IMR-90 (cell line): ENCODE data around the gene NUAK1. TPM values are rescaled to one million over a fixed set of nuclear protein-coding genes. Genes with fewer than 3 reads are reported as not detected.

Experiments used
- ATAC-seq: fragments of 200-7000 bp; cut with Tn5 transposase; 2 replicates; pipeline ENCODE4 v1.9.1; 2020; ENCODE audit warnings: low read depth, mild to moderate bottlenecking, moderate library complexity
- BruUV-seq: library from RNA; stranded (reverse); fragments of 400-500 nt; replicated peaks from 2 replicates; lab custom pipeline; 2021; lab: Mats Ljungman, UMichigan
- CTCF ChIA-PET: fragments of 300-600 bp; formaldehyde crosslinking; extraction: SDS; loops from one replicate; lab custom pipeline; 2021; ENCODE audit warnings: antibody characterized with exemption; lab: Yijun Ruan, JAX
- POLR2A ChIA-PET: fragments of 300-600 bp; sonication (Branson Sonifier 250); formaldehyde crosslinking; loops from one replicate; lab custom pipeline; 2022; ENCODE audit warnings: antibody characterized with exemption; ENCODE audit not compliant: unreplicated experiment; lab: Charles Lee
- DNase-seq: peaks from one replicate; pipeline ENCODE4 v3.0.0; 2013
- H2AFZ ChIP-seq: replicated peaks from 2 replicates; pipeline ENCODE3; 2013; ENCODE audit warnings: low read length, mild to moderate bottlenecking; ENCODE audit not compliant: poor library complexity
- H2AK5ac ChIP-seq: 2 replicates; pipeline ENCODE4 v1.6.1; 2013; ENCODE audit warnings: low read depth, low read length, inconsistent platforms
- H2AK9ac ChIP-seq: replicated peaks from 2 replicates; pipeline ENCODE3; 2013; ENCODE audit warnings: mild to moderate bottlenecking, low read depth, low read length, moderate library complexity; ENCODE audit not compliant: poor library complexity
- H2BK120ac ChIP-seq: 2 replicates; pipeline ENCODE4 v1.6.1; 2013; ENCODE audit warnings: low read depth, low read length, inconsistent platforms
- H2BK15ac ChIP-seq: 3 replicates; pipeline ENCODE4 v1.6.1; 2013; ENCODE audit warnings: low read depth, low read length, inconsistent platforms
- H2BK20ac ChIP-seq: 2 replicates; pipeline ENCODE4 v1.6.1; 2013; ENCODE audit warnings: low read depth, mild to moderate bottlenecking, inconsistent platforms, low read length, moderate library complexity
- H2BK5ac ChIP-seq: 2 replicates; pipeline ENCODE4 v1.6.1; 2013; ENCODE audit warnings: mild to moderate bottlenecking, low read depth, low read length, inconsistent platforms; ENCODE audit not compliant: poor library complexity, severe bottlenecking
- H3K14ac ChIP-seq: replicated peaks from 2 replicates; pipeline ENCODE4 v1.6.1; 2013; ENCODE audit warnings: low read depth, low read length, inconsistent platforms
- H3K18ac ChIP-seq: 2 replicates; pipeline ENCODE4 v1.6.1; 2013; ENCODE audit warnings: low read depth, low read length, control low read depth
- H3K23ac ChIP-seq: 2 replicates; pipeline ENCODE4 v1.6.1; 2013; ENCODE audit warnings: low read depth, low read length, inconsistent platforms
- H3K27ac ChIP-seq: 2 replicates; pipeline ENCODE4 v1.5.1; 2013; ENCODE audit warnings: mild to moderate bottlenecking, control low read depth, low read length; ENCODE audit not compliant: insufficient read depth
- H3K27me3 ChIP-seq: 2 replicates; pipeline ENCODE4 v1.6.1; 2013; ENCODE audit warnings: low read length; ENCODE audit not compliant: control insufficient read depth, insufficient read depth
- H3K36me3 ChIP-seq: 2 replicates; pipeline ENCODE4 v1.6.1; 2013; ENCODE audit warnings: low read length, mixed read lengths; ENCODE audit not compliant: control insufficient read depth, insufficient read depth
- H3K4ac ChIP-seq: 2 replicates; pipeline ENCODE4 v1.6.1; 2013; ENCODE audit warnings: low read depth, low read length, inconsistent platforms
- H3K4me1 ChIP-seq: 2 replicates; pipeline ENCODE4 v1.6.1; 2013; ENCODE audit warnings: low read length, mixed read lengths; ENCODE audit not compliant: control insufficient read depth, insufficient read depth
- H3K4me2 ChIP-seq: 2 replicates; pipeline ENCODE4 v1.6.1; 2013; ENCODE audit warnings: low read depth, mild to moderate bottlenecking, control low read depth, low read length, moderate library complexity
- H3K4me3 ChIP-seq: 2 replicates; pipeline ENCODE4 v1.5.1; 2013; ENCODE audit warnings: low read depth, mild to moderate bottlenecking, control low read depth, low read length, moderate library complexity; ENCODE audit not compliant: insufficient read depth
- H3K56ac ChIP-seq: 2 replicates; pipeline ENCODE4 v1.6.1; 2013; ENCODE audit warnings: low read length, inconsistent platforms; ENCODE audit not compliant: insufficient read depth; ENCODE audit errors: extremely low read depth
- H3K79me1 ChIP-seq, 2 experiments: 2 replicates each; pipeline ENCODE4 v1.6.1; 2013; ENCODE audit warnings: low read length in 2 of 2, inconsistent platforms in 1 of 2, low read depth in 1 of 2
- H3K9ac ChIP-seq: 2 replicates; pipeline ENCODE4 v1.6.1; 2013; ENCODE audit warnings: low read depth, low read length, control low read depth
- H3K9me1 ChIP-seq: 2 replicates; pipeline ENCODE4 v1.6.1; 2013; ENCODE audit warnings: low read length, inconsistent platforms; ENCODE audit not compliant: insufficient read depth
- H3K9me3 ChIP-seq: 2 replicates; pipeline ENCODE4 v1.6.1; 2013; ENCODE audit warnings: low read length; ENCODE audit not compliant: control insufficient read depth, insufficient read depth
- H4K20me1 ChIP-seq: 2 replicates; pipeline ENCODE4 v1.6.1; 2013; ENCODE audit warnings: low read length, inconsistent platforms; ENCODE audit not compliant: insufficient read depth
- H4K5ac ChIP-seq: 2 replicates; pipeline ENCODE4 v1.6.1; 2013; ENCODE audit warnings: mild to moderate bottlenecking, low read depth, low read length, control low read depth
- H4K8ac ChIP-seq, 2 experiments: 2 replicates each; pipeline ENCODE4 v1.6.1; 2013; ENCODE audit warnings: low read depth in 2 of 2, low read length in 2 of 2, control low read depth in 1 of 2, inconsistent platforms in 1 of 2
- H4K91ac ChIP-seq: 2 replicates; pipeline ENCODE4 v1.6.1; 2013; ENCODE audit warnings: low read depth, low read length, inconsistent platforms; ENCODE audit not compliant: insufficient read depth
- CEBPB ChIP-seq: IDR thresholded peaks from 2 replicates; pipeline ENCODE4 v1.6.1; 2012; ENCODE audit warnings: low read depth, low read length, improper control_type of control experiment
- CHD1 ChIP-seq: IDR thresholded peaks from 2 replicates; pipeline ENCODE4 v1.6.1; 2012; ENCODE audit warnings: low read depth, low read length, improper control_type of control experiment
- FOS ChIP-seq: fragments of 150-350 bp; IDR thresholded peaks from 2 replicates; pipeline ENCODE4 v1.6.1; 2016; ENCODE audit warnings: low read depth, low read length
- MAFK ChIP-seq: IDR thresholded peaks from 2 replicates; pipeline ENCODE4 v1.6.1; 2012; ENCODE audit warnings: low read depth, low read length, improper control_type of control experiment
- MAZ ChIP-seq: IDR thresholded peaks from 2 replicates; pipeline ENCODE4 v1.6.1; 2012; ENCODE audit warnings: low read depth, mild to moderate bottlenecking, low read length, improper control_type of control experiment, moderate library complexity, borderline replicate concordance
- MXI1 ChIP-seq: IDR thresholded peaks from 2 replicates; pipeline ENCODE4 v1.6.1; 2012; ENCODE audit warnings: low read depth, mild to moderate bottlenecking, low read length, moderate library complexity, borderline replicate concordance
- WGBS, 2 experiments: methylation state at CpG; one replicate each; pipeline versions ENCODE4 v1.1.5 to v1.1.7; 2013; ENCODE audit warnings: missing lambda C conversion rate in 2 of 2; ENCODE audit not compliant: insufficient read length in 1 of 2; ENCODE audit errors: extremely low coverage in 2 of 2; 5-methylcytosine and 5-hydroxymethylcytosine counted together
- dilution Hi-C: fragments of 300-500 bp; cut with HindIII; formaldehyde crosslinking; loops from one replicate; pipeline ENCODE4 v1.14.3; 2018; ENCODE audit warnings: low sequenced_read_pairs; ENCODE audit not compliant: unreplicated experiment
- in situ Hi-C: fragments of 300-500 bp; cut with MboI; formaldehyde crosslinking; loops from 3 replicates; pipeline ENCODE4 v1.14.3; 2019; ENCODE audit warnings: low sequenced_read_pairs, inconsistent platforms, mixed read lengths
- intact Hi-C: fragments of 100-400 bp; cut with micrococcal nuclease; formaldehyde crosslinking; loops from 2 replicates; pipeline ENCODE4 v1.10.0; 2022
- polyA plus RNA-seq, 3 experiments: library from polyadenylated mRNA; depleted of rRNA; stranded (reverse); fragments of >200 nt; gene quantifications; 2 replicates each; pipeline ENCODE4 v1.2.3, GENCODE V29; 2012; ENCODE audit warnings: low replicate concordance in 1 of 3
- total RNA-seq: library from RNA; depleted of rRNA; stranded (reverse); fragments of >200 nt; gene quantifications from 2 replicates; pipeline ENCODE4 v1.2.3, GENCODE V29; 2012
- TF ChIP-seq, protein P1 (sequence below): fragments of 150-350 bp; IDR thresholded peaks from 2 replicates; pipeline ENCODE4 v1.6.1; 2016; ENCODE audit warnings: low read depth, mild to moderate bottlenecking, low read length, moderate library complexity, borderline replicate concordance
- TF ChIP-seq, protein P2 (sequence below): conservative IDR thresholded peaks from 2 replicates; pipeline ENCODE4 v1.5.1; 2012; ENCODE audit warnings: mild to moderate bottlenecking, low read depth, low read length, improper control_type of control experiment

The NUAK1 gene
- total and polyA plus RNA-seq, 2 of the 4 experiments (the other 2 are of a cell fraction): 4.8 to 8.8 TPM

GRCh38 chr12:106113824-106114446 is 24.8 kb downstream of the NUAK1 start:
- ChIA-PET CTCF (no interaction called here), POLR2A (no interaction called here)
- peak overlapping the region; percentile 28; the same call in 1 of the 3 replicates for H2BK15ac ChIP-seq
- peak overlapping the region; percentile 13; the same call in 1 of the 2 replicates for H3K27ac ChIP-seq
- H3K27me3 ChIP-seq: no peaks in the 10 kb centered on the region
- H2AFZ ChIP-seq: peak overlapping the region; percentile 0
- peak overlapping the region; percentile 18; the same call in 1 of the 2 replicates for H3K23ac ChIP-seq
- peak; percentile 50 for DNase-seq
- TF ChIP-seq CEBPB (peak; percentile 76), FOS (no peak), MAFK (no peak), MXI1 (no peak), MAZ (no peak), CHD1 (no peak)
- TF ChIP-seq, protein P1, sequence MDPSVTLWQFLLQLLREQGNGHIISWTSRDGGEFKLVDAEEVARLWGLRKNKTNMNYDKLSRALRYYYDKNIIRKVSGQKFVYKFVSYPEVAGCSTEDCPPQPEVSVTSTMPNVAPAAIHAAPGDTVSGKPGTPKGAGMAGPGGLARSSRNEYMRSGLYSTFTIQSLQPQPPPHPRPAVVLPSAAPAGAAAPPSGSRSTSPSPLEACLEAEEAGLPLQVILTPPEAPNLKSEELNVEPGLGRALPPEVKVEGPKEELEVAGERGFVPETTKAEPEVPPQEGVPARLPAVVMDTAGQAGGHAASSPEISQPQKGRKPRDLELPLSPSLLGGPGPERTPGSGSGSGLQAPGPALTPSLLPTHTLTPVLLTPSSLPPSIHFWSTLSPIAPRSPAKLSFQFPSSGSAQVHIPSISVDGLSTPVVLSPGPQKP: no peak
- TF ChIP-seq, protein P2, sequence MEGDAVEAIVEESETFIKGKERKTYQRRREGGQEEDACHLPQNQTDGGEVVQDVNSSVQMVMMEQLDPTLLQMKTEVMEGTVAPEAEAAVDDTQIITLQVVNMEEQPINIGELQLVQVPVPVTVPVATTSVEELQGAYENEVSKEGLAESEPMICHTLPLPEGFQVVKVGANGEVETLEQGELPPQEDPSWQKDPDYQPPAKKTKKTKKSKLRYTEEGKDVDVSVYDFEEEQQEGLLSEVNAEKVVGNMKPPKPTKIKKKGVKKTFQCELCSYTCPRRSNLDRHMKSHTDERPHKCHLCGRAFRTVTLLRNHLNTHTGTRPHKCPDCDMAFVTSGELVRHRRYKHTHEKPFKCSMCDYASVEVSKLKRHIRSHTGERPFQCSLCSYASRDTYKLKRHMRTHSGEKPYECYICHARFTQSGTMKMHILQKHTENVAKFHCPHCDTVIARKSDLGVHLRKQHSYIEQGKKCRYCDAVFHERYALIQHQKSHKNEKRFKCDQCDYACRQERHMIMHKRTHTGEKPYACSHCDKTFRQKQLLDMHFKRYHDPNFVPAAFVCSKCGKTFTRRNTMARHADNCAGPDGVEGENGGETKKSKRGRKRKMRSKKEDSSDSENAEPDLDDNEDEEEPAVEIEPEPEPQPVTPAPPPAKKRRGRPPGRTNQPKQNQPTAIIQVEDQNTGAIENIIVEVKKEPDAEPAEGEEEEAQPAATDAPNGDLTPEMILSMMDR: no peak
- dilution Hi-C loops: no loop called here
- peak overlapping the region; percentile 4; the same call in 1 of the 2 replicates for H2BK20ac ChIP-seq
- intact Hi-C loops: no loop called here
- no peak overlapping the region for H3K9ac ChIP-seq
- no peak overlapping the region for H2AK9ac ChIP-seq
- no TSS peak for BruUV-seq
- H4K5ac ChIP-seq: no peak overlapping the region
- peak overlapping the region; percentile 40 for H4K91ac ChIP-seq
- H3K36me3 ChIP-seq: no peaks in the 10 kb centered on the region
- in situ Hi-C loops: no loop called here
- H2BK120ac ChIP-seq: peak overlapping the region; percentile 25; the same call in 1 of the 2 replicates
- H3K56ac ChIP-seq: no peak overlapping the region
- H2AK5ac ChIP-seq: peak overlapping the region; percentile 67
- peak overlapping the region; percentile 1; the same call in 1 of the 2 replicates for H3K4me2 ChIP-seq
- peaks cover 24% of the 10 kb centered on the region for H3K4me1 ChIP-seq
- H3K9me1 ChIP-seq: peaks cover 26% of the 10 kb centered on the region
- H4K8ac ChIP-seq: peak overlapping the region; percentile 4 to 32; a peak in 2 of 4 replicates
- peak; percentile 72 for ATAC-seq
- H3K9me3 ChIP-seq: no peaks in the 10 kb centered on the region
- no peak overlapping the region for H3K4me3 ChIP-seq
- H3K18ac ChIP-seq: peak overlapping the region; percentile 7; the same call in 1 of the 2 replicates
- no peak overlapping the region for H2BK5ac ChIP-seq
- H3K79me1 ChIP-seq: peaks cover 12 to 73% of the 10 kb centered on the region in 2 experiments
- peaks cover 23% of the 10 kb centered on the region for H4K20me1 ChIP-seq
- peak overlapping the region; percentile 66; the same call in 1 of the 2 replicates for H3K4ac ChIP-seq
- 0 out of 2 replicates have a peak overlapping the region, but pooled peaks have one; percentile 4 for H3K14ac ChIP-seq
- WGBS, 2 experiments: no CpG with 5 or more reads among the region's 10 CpGs
